TTC549 (cell line): ENCODE measurements around the gene ZDHHC4.
"Not testable (repeated sequence)": the region's sequence is repeated elsewhere in the genome, so short reads cannot be mapped to it uniquely, and the experiment has no call there.

Experiments used
- FAIRE-seq: peaks from 2 replicates; lab custom pipeline; 2012; peaks lifted over from hg19 to GRCh38; lab: Jason Lieb, UNC

ZDHHC4 gene

GRCh38 chr7:6562106-6562505 is 15.1 kb upstream of the ZDHHC4 start:
- no peak for FAIRE-seq

- no peak for FAIRE-seq
Observed at GRCh38 chr7:6563936-6564770, 13.1 kb upstream of the ZDHHC4 start.

GRCh38 chr7:6565655-6566054 is 11.6 kb upstream of the ZDHHC4 start:
- no peak for FAIRE-seq

- no peak for FAIRE-seq
Observed at GRCh38 chr7:6567886-6568285, 9.4 kb upstream of the ZDHHC4 start.

GRCh38 chr7:6571160-6571779 is 6.0 kb upstream of the ZDHHC4 start:
- FAIRE-seq, result no peak

- FAIRE-seq, result no peak
Observed at GRCh38 chr7:6575281-6576023, 1.8 kb upstream of the ZDHHC4 start.

GRCh38 chr7:6576024-6576866 is 1.0 kb upstream of the ZDHHC4 start:
- no peak for FAIRE-seq

- not testable (repeated sequence) for FAIRE-seq
Observed at GRCh38 chr7:6576867-6577368, 336 bp upstream of the ZDHHC4 start.

GRCh38 chr7:6578114-6579084 is 1.1 kb downstream of the ZDHHC4 start:
- FAIRE-seq, result no peak

- FAIRE-seq, result no peak
Observed at GRCh38 chr7:6579446-6579845, 2.2 kb downstream of the ZDHHC4 start.

GRCh38 chr7:6585746-6586432 is 8.6 kb downstream of the ZDHHC4 start:
- not testable (repeated sequence) for FAIRE-seq

- no peak for FAIRE-seq
Observed at GRCh38 chr7:6588566-6588965, 11.3 kb downstream of the ZDHHC4 start.

GRCh38 chr7:6589151-6589828 is 12.0 kb downstream of the ZDHHC4 start:
- no peak for FAIRE-seq

- FAIRE-seq, result no peak
Observed at GRCh38 chr7:6589829-6590644, 12.8 kb downstream of the ZDHHC4 start, which contains the start of gene INTS15. Gene INTS15, plus strand, starts transcription at chr7:6590021. Its CDS starts 263 bp downstream, at chr7:6590284.

- FAIRE-seq, result no peak
Observed at GRCh38 chr7:6590645-6591110, 13.4 kb downstream of the ZDHHC4 start.

- FAIRE-seq, result no peak
Observed at GRCh38 chr7:6600093-6600492, 22.8 kb downstream of the ZDHHC4 start.

- FAIRE-seq, result no peak
Observed at GRCh38 chr7:6604458-6604857, 27.2 kb downstream of the ZDHHC4 start.

GRCh38 chr7:6606866-6607583 is 29.8 kb downstream of the ZDHHC4 start:
- no peak for FAIRE-seq
